HFF-Myc (cell line): ENCODE results near the gene ST7.
A peak's percentile ranks its signal among the peaks of the same experiment; 100 is the strongest.

Source experiments
- DNase-seq: peaks from one replicate; pipeline ENCODE4 v3.0.0-alpha.2; 2011; ENCODE audit warnings: low read depth; ENCODE audit errors: extremely low read depth
- H3K4me3 ChIP-seq: replicated peaks from 2 replicates; pipeline ENCODE4 v1.5.1; 2011; ENCODE audit warnings: low read depth, mild to moderate bottlenecking, control low read depth, low read length
- TF ChIP-seq, protein P1 (sequence below): IDR thresholded peaks from 2 replicates; pipeline ENCODE4 v1.5.1; 2012; ENCODE audit warnings: mild to moderate bottlenecking, low read depth, low read length, control low read depth; ENCODE audit errors: missing control alignments

The ST7 gene, protein sequence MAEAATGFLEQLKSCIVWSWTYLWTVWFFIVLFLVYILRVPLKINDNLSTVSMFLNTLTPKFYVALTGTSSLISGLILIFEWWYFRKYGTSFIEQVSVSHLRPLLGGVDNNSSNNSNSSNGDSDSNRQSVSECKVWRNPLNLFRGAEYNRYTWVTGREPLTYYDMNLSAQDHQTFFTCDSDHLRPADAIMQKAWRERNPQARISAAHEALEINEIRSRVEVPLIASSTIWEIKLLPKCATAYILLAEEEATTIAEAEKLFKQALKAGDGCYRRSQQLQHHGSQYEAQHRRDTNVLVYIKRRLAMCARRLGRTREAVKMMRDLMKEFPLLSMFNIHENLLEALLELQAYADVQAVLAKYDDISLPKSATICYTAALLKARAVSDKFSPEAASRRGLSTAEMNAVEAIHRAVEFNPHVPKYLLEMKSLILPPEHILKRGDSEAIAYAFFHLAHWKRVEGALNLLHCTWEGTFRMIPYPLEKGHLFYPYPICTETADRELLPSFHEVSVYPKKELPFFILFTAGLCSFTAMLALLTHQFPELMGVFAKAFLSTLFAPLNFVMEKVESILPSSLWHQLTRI

DNA sequence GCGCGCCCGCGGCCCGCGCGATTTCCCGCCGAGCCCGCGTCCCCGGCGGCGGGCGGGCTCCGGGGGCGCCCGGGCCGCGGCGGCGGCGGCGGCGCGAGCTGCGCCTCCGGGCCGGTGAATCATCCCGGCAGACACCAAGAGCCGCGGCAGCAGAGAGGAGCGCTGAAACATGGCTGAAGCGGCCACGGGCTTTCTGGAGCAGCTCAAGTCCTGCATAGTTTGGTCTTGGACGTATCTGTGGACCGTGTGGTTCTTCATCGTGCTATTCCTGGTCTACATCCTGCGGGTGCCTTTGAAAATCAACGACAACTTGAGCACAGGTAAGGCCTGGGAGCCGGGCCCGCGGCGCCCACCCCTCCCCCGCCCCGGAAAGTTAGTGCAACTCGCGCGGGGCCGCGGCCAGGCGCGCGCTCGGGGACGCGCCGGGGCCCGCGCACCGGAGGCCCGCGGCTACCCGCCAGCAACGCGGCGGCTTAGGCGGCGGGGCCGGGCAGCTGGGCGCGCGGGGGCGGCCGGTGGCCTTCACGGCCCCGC lies at the start of gene ST7:
Gene ST7, plus strand, starts transcription at position 130 of the 534 bp plus-strand sequence. Its CDS starts 40 bp downstream, at position 170.
- DNase-seq, result no peak
- TF ChIP-seq, protein P1, sequence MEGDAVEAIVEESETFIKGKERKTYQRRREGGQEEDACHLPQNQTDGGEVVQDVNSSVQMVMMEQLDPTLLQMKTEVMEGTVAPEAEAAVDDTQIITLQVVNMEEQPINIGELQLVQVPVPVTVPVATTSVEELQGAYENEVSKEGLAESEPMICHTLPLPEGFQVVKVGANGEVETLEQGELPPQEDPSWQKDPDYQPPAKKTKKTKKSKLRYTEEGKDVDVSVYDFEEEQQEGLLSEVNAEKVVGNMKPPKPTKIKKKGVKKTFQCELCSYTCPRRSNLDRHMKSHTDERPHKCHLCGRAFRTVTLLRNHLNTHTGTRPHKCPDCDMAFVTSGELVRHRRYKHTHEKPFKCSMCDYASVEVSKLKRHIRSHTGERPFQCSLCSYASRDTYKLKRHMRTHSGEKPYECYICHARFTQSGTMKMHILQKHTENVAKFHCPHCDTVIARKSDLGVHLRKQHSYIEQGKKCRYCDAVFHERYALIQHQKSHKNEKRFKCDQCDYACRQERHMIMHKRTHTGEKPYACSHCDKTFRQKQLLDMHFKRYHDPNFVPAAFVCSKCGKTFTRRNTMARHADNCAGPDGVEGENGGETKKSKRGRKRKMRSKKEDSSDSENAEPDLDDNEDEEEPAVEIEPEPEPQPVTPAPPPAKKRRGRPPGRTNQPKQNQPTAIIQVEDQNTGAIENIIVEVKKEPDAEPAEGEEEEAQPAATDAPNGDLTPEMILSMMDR, result no peak
- peak within 1 kb of the TSS; percentile 65 for H3K4me3 ChIP-seq

DNA sequence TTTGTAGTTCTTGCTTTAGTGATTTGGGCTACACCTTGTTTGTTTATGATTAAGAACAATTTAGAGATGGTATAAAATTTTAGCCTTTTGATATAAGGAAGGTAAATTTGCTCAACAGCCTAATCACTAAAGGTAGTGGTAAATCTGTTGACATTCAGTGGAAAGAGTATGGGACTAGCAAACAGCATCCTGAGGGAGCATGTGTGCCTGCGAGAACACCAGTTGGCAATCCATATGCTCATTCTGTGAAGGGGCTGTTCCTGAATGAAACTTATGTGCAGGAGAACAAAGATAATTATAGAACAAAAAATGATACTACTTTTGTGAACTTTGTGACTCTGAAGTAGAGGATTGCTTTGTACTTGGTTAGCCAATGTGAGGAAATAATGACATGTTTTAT lies 46.9 kb upstream of the ST7 start:
- no peak for DNase-seq
- TF ChIP-seq, protein P1, result no peak

DNA sequence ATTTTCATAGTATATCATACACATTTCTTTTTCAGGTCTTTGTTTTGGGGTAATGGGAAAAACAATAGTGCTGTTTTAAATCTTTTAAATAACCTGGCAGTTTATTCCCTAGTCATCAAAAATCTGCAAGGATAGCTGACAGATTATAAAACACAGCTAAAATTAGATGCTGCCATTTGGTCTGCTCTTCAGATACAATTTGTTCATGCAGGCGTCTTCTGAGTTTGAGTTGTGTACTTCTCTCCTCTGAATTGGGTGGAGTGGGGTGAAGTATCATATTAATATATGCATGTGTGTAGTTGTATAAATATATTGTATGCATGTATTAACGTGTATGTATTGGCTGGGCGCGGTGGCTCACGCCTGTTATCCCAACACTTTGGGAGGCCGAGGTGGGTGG lies 42.9 kb upstream of the ST7 start:
- TF ChIP-seq, protein P1, result no peak
- DNase-seq, result no peak
- H3K4me3 ChIP-seq, result no peak overlapping the region

More for the DNA sequence above, 46.9 kb upstream of the ST7 start:
- H3K4me3 ChIP-seq, result no peak overlapping the region

DNA sequence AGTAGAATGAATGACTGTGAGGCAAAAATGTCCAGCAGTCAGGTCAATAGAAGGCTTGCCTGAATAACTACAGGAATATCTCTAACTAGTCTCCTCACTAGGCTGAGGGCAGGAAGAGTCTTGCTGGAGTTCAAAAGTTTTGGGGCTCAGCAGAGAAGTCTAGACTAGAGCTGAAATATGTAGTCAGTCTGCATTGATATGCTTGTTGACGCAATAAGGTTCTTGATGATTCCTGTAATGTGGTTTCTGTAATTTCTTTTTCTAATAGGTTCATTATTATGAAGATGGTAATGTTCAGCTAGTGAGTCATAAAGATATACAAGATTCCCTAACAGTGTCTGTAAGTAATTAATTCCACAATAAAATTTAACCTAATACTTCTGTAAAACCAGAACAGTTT lies 41.5 kb upstream of the ST7 start:
- DNase-seq, result no peak
- TF ChIP-seq, protein P1, result no peak
- H3K4me3 ChIP-seq, result no peak overlapping the region

DNA sequence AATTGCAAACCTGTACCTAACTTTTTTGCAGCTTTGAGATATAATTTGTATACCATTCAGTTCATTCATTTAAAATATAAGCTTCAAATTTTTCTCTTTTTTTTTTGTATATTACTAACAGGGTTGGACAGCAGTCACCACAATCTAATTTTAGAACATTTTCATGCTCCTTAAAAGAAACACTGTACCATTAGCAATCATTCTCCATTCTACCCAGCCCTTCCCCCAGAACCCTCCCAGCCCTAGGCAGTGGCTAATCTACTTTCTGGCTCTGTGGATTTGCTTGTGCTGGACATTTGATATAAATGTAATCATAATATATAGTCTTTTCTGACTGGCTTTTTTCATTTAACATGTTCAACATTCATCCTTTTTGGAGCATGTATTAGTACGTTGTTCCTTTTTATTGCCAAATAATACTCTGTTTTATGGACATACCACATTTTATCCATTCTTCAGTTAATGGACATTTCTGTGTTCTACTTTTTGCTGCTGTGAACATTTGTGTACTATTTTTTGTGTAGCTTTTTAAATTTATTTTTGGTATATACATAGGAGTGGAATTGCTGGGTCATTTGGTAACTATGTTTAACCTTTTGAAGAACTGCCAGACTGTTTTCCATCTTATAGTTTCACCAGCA lies 40.9 kb upstream of the ST7 start:
- H3K4me3 ChIP-seq, result no peak overlapping the region
- no peak for DNase-seq
- TF ChIP-seq, protein P1, result no peak

DNA sequence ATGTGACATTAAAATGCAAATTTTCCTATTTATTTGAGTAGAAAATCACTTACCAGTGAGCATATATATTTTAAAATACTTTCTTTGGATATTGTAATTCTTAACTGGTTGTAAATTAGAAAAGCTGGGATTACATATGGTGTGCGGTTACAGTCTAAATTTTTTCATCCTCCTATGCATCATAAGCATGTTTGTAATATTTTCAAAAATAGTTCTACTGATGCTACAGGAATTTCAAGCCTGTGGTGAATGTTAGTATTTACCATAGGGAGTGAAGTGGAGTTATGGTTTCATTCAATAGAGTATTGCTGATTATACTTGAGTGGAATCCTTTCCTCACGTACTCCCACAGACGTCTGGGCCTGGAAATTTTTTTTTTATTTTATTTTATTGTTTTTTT lies 34.6 kb upstream of the ST7 start:
- DNase-seq, result no peak
- H3K4me3 ChIP-seq, result no peak overlapping the region
- TF ChIP-seq, protein P1, result no peak
